Liver (tissue), 9 donors: ENCODE results near the gene TRABD. TPM values are rescaled to one million over a fixed set of nuclear protein-coding genes. Genes with fewer than 3 reads are reported as not detected.

Experiments
- DNase-seq: peaks from one replicate; pipeline ENCODE4 v3.0.0-alpha.2; 2017; ENCODE audit warnings: low spot score
- H3K27ac ChIP-seq, 2 donors: one replicate each; pipeline ENCODE4 v1.7.0; 2013; ENCODE audit warnings: inconsistent platforms in 2 of 2, low read length in 2 of 2, control low read depth in 1 of 2, low read depth in 1 of 2, mild to moderate bottlenecking in 1 of 2
- H3K27me3 ChIP-seq, 4 donors: one replicate each; pipeline versions ENCODE4 v1.6.1 to v1.7.0; 2013; ENCODE audit warnings: low read length in 3 of 4, inconsistent platforms in 1 of 4, mild to moderate bottlenecking in 1 of 4, moderate library complexity in 1 of 4; ENCODE audit not compliant: control insufficient read depth in 4 of 4, insufficient read depth in 4 of 4
- H3K36me3 ChIP-seq, 4 donors: one replicate each; pipeline versions ENCODE4 v1.6.1 to v1.7.0; 2013; ENCODE audit warnings: low read length in 3 of 4, mild to moderate bottlenecking in 3 of 4, low read depth in 1 of 4, moderate library complexity in 1 of 4; ENCODE audit not compliant: control insufficient read depth in 4 of 4, insufficient read depth in 3 of 4
- H3K4me1 ChIP-seq, 4 donors: one replicate each; pipeline versions ENCODE4 v1.6.1 to v1.7.0; 2013; ENCODE audit warnings: low read length in 3 of 4, mild to moderate bottlenecking in 3 of 4, moderate library complexity in 1 of 4; ENCODE audit not compliant: control insufficient read depth in 4 of 4, insufficient read depth in 4 of 4
- H3K4me3 ChIP-seq, 3 donors: one replicate each; pipeline versions ENCODE4 v1.6.1 to v1.7.0; 2013; ENCODE audit warnings: low read length in 3 of 3, control low read depth in 1 of 3, low read depth in 1 of 3, mild to moderate bottlenecking in 1 of 3
- H3K9ac ChIP-seq, 2 donors: one replicate each; pipeline ENCODE4 v1.7.0; 2013; ENCODE audit warnings: low read length in 2 of 2, mild to moderate bottlenecking in 2 of 2, moderate library complexity in 2 of 2, control low read depth in 1 of 2, low read depth in 1 of 2
- H3K9me3 ChIP-seq, 4 donors: one replicate each; pipeline versions ENCODE4 v1.6.1 to v1.7.0; 2013; ENCODE audit warnings: low read length in 3 of 4; ENCODE audit not compliant: control insufficient read depth in 4 of 4
- FOXA1 ChIP-seq: IDR thresholded peaks from 2 replicates; pipeline ENCODE4 v1.6.1; 2016; ENCODE audit warnings: antibody characterized with exemption
- GABPA ChIP-seq, 2 donors: IDR thresholded peaks in 1 of 2; conservative IDR thresholded peaks in 1 of 2; 2 replicates each; pipeline ENCODE4 v1.6.1; 2016; ENCODE audit warnings: antibody characterized with exemption in 2 of 2, mild to moderate bottlenecking in 1 of 2, moderate library complexity in 1 of 2
- JUND ChIP-seq, 2 donors: IDR thresholded peaks; 2 replicates each; pipeline ENCODE4 v1.6.1; 2016; ENCODE audit warnings: antibody characterized with exemption in 2 of 2
- NR2F2 ChIP-seq: IDR thresholded peaks from 2 replicates; pipeline ENCODE4 v1.6.1; 2016; ENCODE audit warnings: antibody characterized with exemption
- RAD21 ChIP-seq, 2 donors: IDR thresholded peaks; 2 replicates each; pipeline ENCODE4 v1.6.1; 2016; ENCODE audit warnings: antibody characterized with exemption in 2 of 2, mild to moderate bottlenecking in 2 of 2
- RXRA ChIP-seq, 2 donors: IDR thresholded peaks; 2 replicates each; pipeline ENCODE4 v1.6.1; 2017 to 2018; ENCODE audit warnings: antibody characterized with exemption in 2 of 2, mild to moderate bottlenecking in 1 of 2
- SP1 ChIP-seq: IDR thresholded peaks from 2 replicates; pipeline ENCODE4 v1.6.1; 2018; ENCODE audit warnings: antibody characterized with exemption, mild to moderate bottlenecking
- TAF1 ChIP-seq: conservative IDR thresholded peaks from 2 replicates; pipeline ENCODE4 v1.6.1; 2016; ENCODE audit warnings: antibody characterized with exemption, mild to moderate bottlenecking
- WGBS: extraction: QIAGEN DNeasy Blood & Tissue Kit; methylation state at CpG from one replicate; pipeline ENCODE4 v1.1.7; 2013; 5-methylcytosine and 5-hydroxymethylcytosine counted together
- polyA plus RNA-seq, 2 donors: library from polyadenylated mRNA; stranded (reverse) in 1 of 2; unstranded in 1 of 2; fragments of 200-250 nt in 1 of 2; fragments of >200 nt in 1 of 2; fragmentation: Nextera tagmentation in 1 of 2; extraction: Ambion mirVana in 1 of 2; gene quantifications; one replicate each; pipeline versions ENCODE4 v1.2.1 to v1.2.3, GENCODE V29; 2013 to 2015
- total RNA-seq, 2 donors: library from RNA; depleted of rRNA; stranded (reverse); fragments of >200 nt; gene quantifications; one replicate each; pipeline ENCODE4 v1.2.3, GENCODE V29; 2014
- TF ChIP-seq, protein P1 (sequence below): IDR thresholded peaks from 2 replicates; pipeline ENCODE4 v1.6.1; 2016; ENCODE audit warnings: antibody characterized with exemption
- TF ChIP-seq, protein P2 (sequence below): IDR thresholded peaks from 2 replicates; pipeline ENCODE4 v1.6.1; 2016; ENCODE audit warnings: antibody characterized with exemption
- TF ChIP-seq, protein P3 (sequence below): fragments of 150-350 bp; IDR thresholded peaks from 2 replicates; pipeline ENCODE4 v1.5.1; 2017; ENCODE audit warnings: improper control_type of control experiment, low read depth, low read length; ENCODE audit not compliant: missing input control
- TF ChIP-seq, protein P4 (sequence below): IDR thresholded peaks from 2 replicates; pipeline ENCODE4 v1.6.1; 2016; ENCODE audit warnings: antibody characterized with exemption, mild to moderate bottlenecking
- donor health status: healthy.
- donor health status: healthy.
- donor health status: healthy.
- donor health status: healthy.
- donor health status: healthy.

The TRABD gene
- total and polyA plus RNA-seq, 4 donors: 10.5 to 29.7 (median 16.4) TPM

DNA sequence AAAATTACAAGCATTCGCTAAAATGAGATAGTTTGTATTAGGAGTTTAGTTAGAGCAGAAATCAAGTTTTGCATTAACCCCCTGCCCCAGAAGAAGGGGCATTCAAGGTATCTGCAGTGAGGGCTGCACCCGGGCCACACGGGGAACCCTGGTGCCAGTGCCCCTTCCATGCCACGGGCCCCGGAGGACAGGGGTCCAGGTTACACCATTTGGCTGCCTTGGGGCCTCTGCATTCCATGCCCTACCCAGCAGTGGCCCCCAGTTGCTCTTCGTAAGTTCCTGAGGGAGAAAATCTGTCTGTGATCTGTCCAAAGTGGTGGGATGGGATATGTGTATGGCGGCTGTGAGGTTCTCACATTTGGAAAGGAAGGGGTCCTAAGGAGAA is 32.0 kb upstream of the TRABD start:
- Histone ChIP-seq H3K9ac (no peak overlapping the region), H3K4me1 (peaks cover 0 to 6% (median 4%) of the 10 kb centered on the region in 4 donors), H3K4me3 (no peak overlapping the region), H3K36me3 (no peaks in the 10 kb centered on the region), H3K9me3 (no peaks in the 10 kb centered on the region), H3K27me3 (no peaks in the 10 kb centered on the region), H3K27ac (no peak overlapping the region)
- 92% methylated on average over 7 of the region's 7 CpGs for WGBS
- TF ChIP-seq RXRA (IDR thresholded peaks at IDR 0.05) (no peak), SP1 (no peak), TAF1 (no peak), RAD21 (IDR thresholded peaks at IDR 0.05) (no peak), FOXA1 (no peak), JUND (IDR thresholded peaks at IDR 0.05) (no peak)
- TF ChIP-seq, protein P1, sequence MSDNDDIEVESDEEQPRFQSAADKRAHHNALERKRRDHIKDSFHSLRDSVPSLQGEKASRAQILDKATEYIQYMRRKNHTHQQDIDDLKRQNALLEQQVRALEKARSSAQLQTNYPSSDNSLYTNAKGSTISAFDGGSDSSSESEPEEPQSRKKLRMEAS: no peak
- no peak for DNase-seq

DNA sequence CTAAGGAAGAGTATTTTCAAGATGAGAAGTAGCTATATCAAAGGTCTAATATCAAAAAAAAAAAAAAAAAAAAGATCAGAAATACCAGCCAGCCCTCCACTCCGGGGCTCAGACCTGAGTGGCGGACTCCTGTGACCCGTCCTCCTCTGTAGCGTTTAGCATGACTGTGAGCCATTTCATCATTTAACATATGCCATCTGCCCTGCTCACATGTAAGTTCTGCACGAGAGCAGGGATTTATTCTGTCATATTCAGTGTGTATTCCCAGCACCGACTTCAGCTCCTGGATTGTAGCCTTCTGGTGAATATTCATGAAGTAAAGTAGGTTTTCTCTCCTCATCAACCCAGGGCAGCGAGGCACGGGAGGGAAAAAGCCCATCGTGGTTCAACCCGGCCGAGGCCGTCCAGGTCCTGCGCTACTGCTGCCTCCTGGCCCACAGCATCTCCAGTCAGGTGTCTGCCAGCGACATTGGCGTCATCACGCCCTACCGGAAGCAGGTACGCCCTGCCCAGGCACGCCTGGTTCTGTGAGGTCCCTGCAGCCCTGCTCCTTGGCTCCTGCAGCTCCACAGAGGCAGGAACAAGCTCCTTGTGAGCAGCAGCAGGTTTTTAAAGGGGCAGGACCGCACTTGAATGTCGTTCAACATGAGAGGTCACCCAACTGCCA is 27.9 kb upstream of the TRABD start:
- no peaks in the 10 kb centered on the region for H3K4me1 ChIP-seq
- WGBS: 88% methylated on average over 21 of the region's 21 CpGs
- no peak overlapping the region for H3K27ac ChIP-seq
- TF ChIP-seq, protein P2, sequence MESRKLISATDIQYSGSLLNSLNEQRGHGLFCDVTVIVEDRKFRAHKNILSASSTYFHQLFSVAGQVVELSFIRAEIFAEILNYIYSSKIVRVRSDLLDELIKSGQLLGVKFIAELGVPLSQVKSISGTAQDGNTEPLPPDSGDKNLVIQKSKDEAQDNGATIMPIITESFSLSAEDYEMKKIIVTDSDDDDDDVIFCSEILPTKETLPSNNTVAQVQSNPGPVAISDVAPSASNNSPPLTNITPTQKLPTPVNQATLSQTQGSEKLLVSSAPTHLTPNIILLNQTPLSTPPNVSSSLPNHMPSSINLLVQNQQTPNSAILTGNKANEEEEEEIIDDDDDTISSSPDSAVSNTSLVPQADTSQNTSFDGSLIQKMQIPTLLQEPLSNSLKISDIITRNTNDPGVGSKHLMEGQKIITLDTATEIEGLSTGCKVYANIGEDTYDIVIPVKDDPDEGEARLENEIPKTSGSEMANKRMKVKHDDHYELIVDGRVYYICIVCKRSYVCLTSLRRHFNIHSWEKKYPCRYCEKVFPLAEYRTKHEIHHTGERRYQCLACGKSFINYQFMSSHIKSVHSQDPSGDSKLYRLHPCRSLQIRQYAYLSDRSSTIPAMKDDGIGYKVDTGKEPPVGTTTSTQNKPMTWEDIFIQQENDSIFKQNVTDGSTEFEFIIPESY: no peak
- TF ChIP-seq, protein P3, sequence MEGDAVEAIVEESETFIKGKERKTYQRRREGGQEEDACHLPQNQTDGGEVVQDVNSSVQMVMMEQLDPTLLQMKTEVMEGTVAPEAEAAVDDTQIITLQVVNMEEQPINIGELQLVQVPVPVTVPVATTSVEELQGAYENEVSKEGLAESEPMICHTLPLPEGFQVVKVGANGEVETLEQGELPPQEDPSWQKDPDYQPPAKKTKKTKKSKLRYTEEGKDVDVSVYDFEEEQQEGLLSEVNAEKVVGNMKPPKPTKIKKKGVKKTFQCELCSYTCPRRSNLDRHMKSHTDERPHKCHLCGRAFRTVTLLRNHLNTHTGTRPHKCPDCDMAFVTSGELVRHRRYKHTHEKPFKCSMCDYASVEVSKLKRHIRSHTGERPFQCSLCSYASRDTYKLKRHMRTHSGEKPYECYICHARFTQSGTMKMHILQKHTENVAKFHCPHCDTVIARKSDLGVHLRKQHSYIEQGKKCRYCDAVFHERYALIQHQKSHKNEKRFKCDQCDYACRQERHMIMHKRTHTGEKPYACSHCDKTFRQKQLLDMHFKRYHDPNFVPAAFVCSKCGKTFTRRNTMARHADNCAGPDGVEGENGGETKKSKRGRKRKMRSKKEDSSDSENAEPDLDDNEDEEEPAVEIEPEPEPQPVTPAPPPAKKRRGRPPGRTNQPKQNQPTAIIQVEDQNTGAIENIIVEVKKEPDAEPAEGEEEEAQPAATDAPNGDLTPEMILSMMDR: no peak
- TF ChIP-seq, protein P1: no peak
- TF ChIP-seq, protein P4, sequence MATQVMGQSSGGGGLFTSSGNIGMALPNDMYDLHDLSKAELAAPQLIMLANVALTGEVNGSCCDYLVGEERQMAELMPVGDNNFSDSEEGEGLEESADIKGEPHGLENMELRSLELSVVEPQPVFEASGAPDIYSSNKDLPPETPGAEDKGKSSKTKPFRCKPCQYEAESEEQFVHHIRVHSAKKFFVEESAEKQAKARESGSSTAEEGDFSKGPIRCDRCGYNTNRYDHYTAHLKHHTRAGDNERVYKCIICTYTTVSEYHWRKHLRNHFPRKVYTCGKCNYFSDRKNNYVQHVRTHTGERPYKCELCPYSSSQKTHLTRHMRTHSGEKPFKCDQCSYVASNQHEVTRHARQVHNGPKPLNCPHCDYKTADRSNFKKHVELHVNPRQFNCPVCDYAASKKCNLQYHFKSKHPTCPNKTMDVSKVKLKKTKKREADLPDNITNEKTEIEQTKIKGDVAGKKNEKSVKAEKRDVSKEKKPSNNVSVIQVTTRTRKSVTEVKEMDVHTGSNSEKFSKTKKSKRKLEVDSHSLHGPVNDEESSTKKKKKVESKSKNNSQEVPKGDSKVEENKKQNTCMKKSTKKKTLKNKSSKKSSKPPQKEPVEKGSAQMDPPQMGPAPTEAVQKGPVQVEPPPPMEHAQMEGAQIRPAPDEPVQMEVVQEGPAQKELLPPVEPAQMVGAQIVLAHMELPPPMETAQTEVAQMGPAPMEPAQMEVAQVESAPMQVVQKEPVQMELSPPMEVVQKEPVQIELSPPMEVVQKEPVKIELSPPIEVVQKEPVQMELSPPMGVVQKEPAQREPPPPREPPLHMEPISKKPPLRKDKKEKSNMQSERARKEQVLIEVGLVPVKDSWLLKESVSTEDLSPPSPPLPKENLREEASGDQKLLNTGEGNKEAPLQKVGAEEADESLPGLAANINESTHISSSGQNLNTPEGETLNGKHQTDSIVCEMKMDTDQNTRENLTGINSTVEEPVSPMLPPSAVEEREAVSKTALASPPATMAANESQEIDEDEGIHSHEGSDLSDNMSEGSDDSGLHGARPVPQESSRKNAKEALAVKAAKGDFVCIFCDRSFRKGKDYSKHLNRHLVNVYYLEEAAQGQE: no peak
- TF ChIP-seq NR2F2: no peak
- TF ChIP-seq GABPA (IDR thresholded peaks at IDR 0.05 in 1 of 2, conservative IDR thresholded peaks at IDR 0.05 in 1 of 2): no peak
- no peak for TF ChIP-seq TAF1
- TF ChIP-seq RXRA (IDR thresholded peaks at IDR 0.05): no peak
- no peak for DNase-seq
- no peak overlapping the region for H3K9ac ChIP-seq
- H3K36me3 ChIP-seq: no peaks in the 10 kb centered on the region
- H3K9me3 ChIP-seq: no peaks in the 10 kb centered on the region
- H3K4me3 ChIP-seq: no peak overlapping the region
- H3K27me3 ChIP-seq: no peaks in the 10 kb centered on the region
